Stimulated activated CD4-positive, alpha-beta T cell treated with anti-CD3 and anti-CD28 coated beads, TNF-alpha, amount 100 ng/mL, for 48 hours (primary cell): Measurements from ENCODE around the gene ABL1.
"Not testable (repeated sequence)": the region's sequence is repeated elsewhere in the genome, so short reads cannot be mapped to it uniquely, and the experiment has no call there.

Experiments
- DNase-seq, 3 donors: peaks; one replicate each; pipeline ENCODE4 v3.0.0-alpha.2; 2020; ENCODE audit warnings: low read depth in 3 of 3

The ABL1 gene

GRCh38 chr9:130903194-130904069 lies 68.4 kb downstream of the ABL1 start:
- DNase-seq: no peak

DNA sequence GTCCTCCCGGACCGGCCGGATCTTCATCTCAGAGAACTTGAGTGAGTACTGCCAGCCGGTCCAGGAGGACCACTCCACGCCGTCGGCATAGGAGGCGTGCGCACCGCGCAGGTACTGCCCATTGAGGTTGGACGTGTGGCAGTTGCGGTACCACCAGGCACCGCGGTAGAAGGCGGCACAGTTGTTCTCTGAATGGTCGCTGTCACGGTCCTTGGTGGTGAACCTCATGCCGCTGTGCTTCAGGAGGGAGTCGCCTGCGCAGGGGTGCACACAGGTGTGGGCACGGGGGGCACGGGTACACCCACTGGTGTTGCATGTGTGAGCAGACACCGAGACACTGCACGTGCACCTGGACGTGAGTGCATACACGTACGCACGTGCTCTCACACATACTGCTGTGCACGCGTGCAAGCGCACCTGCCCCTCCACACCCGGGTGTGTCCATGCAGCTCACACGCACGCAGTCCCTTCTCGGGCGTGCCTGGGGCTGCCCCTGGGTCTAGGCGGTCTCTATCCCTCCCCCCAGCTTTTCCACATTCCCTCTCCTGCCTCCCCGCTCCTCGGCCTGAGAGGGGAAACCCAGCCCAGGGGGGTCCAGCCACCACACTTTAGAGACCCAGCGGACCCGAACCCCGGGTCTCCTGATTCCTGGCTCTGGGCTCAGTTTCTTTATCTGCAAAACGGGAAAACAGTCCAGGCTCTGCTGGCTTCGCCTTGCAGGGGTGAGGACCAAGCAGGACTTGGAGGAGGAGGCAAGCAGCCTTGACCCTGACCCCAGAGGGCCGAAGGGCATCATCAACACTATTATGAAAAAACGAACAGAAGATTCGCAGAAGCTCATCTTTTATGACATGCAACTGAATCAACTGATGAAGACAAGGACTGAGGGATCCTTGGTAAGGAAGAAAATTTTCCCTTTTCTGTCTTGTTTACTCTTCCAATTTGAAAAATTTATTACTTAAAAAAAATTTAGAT lies 69.3 kb downstream of the ABL1 start:
- DNase-seq: no peak

- no peak for DNase-seq
Observed at GRCh38 chr9:130905125-130905901, 70.3 kb downstream of the ABL1 start.

- no peak for DNase-seq
Observed at GRCh38 chr9:130905902-130906734, 71.1 kb downstream of the ABL1 start.

GRCh38 chr9:130906735-130907416 lies 71.8 kb downstream of the ABL1 start:
- DNase-seq: no peak

DNA sequence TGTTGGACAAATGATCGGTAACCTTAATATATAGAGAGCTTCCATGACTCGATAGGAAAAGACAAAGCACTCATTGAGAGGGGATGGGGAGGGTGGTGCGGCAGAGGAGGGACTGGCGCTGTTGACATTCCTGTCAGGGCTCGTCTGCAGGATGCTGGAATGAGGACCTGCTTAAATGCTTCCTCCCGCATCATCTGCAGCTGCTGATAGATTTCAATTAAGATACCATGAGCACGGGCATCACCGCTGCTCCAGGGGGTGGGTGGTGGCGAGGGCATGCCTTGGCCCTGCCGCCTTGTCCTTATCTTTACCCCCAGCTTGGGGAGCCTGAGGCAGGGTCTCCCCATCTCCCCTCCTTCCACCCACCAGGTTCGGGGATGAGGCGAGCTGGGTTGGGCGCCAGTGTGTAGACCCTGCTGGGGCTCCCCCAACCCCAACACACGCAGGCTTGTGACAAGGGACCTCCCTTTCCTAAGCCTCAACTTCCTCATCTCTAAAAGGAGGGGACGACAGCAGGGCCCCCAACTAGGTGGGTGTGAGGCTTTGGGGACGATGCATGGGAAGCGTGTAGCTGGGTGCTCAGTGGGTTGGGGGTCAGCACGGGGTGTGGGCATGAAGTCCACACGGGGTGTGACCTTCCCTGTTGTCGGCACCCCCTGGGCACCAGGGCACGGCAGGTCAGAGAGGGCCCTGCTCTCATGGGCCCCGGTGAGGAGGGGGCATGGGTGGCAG lies 73.3 kb downstream of the ABL1 start:
- no peak for DNase-seq

- no peak for DNase-seq
Observed at GRCh38 chr9:130908878-130909355, 73.9 kb downstream of the ABL1 start.

GRCh38 chr9:130910041-130910440 lies 75.0 kb downstream of the ABL1 start:
- DNase-seq: not testable (repeated sequence)

DNA sequence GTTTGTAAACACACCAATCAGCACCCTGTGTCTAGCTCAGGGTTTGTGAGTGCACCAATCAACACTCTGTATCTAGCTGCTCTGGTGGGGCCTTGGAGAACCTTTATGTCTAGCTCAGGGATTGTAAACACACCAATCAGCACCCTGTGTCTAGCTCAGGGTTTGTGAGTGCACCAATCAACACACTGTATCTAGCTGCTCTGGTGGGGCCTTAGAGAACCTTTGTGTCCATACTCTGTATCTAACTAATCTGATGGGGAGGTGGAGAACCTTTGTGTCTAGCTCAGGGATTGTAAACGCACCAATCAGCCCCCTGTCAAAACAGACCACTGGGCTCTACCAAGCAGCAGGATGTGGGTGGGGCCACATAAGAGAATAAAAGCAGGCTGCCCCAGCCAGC lies 75.6 kb downstream of the ABL1 start:
- not testable (repeated sequence) for DNase-seq

- DNase-seq: no peak
Observed at GRCh38 chr9:130911254-130912049, 76.4 kb downstream of the ABL1 start.

- no peak for DNase-seq
Observed at GRCh38 chr9:130912932-130913598, 78.0 kb downstream of the ABL1 start.

DNA sequence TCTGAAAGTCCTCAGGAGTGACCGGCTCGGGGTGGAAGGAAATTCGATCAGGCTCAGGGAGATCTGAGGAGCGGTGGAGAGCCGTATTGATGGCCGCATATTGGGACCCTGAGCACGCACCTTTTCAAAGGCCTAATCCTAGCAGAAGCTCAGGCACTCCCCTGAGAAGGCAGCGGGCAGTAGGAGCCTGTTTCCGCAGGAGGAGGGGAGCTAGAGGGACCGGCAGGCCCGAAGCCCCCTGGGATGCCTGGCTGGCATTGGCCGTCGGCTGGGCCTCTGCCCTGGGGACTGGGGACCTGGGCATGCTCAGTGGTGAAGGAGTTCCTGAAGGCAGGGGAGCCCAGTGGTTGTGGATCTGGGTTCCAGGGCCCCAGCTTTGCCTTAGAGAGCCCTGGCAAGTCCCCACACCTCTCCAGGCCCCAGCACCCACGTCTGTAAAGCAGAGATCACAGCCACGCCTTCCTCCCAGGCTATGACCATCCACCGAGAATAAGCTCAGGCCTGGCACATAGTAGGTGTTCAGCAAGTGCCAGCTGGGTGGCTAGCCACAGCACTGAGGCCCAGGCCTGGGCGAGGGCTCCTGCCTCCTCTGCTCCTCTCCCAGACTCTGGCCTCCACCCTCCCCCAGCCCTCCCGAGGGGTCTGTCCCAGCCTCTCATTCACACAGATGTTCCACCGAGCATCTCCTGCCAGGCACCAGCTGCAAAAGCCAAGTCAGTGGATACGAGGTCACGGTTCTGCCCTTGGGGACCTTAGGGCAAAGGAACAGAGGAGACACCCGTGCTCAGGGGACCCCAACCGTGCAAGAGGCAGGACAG lies 78.8 kb downstream of the ABL1 start:
- no peak for DNase-seq

GRCh38 chr9:130914417-130915095 lies 79.5 kb downstream of the ABL1 start:
- no peak for DNase-seq

GRCh38 chr9:130915096-130915447 lies 80.0 kb downstream of the ABL1 start:
- DNase-seq: no peak

GRCh38 chr9:130917168-130917960 lies 82.3 kb downstream of the ABL1 start:
- DNase-seq: no peak
